NCI-H526 treated with DMSO at 0.1 percent for 48 hours (cell line): ENCODE results near the gene NKAIN2.

Source experiments
- DNase-seq: peaks from one replicate; lab custom pipeline; 2025; lab: John Stamatoyannopoulos, UW

NKAIN2 gene

GRCh38 chr6:124757560-124757959, 953.9 kb downstream of the NKAIN2 start:
- no peak for DNase-seq

GRCh38 chr6:124758663-124759062, 955.0 kb downstream of the NKAIN2 start:
- DNase-seq: no peak

- DNase-seq: no peak
Observed at GRCh38 chr6:124765280-124765679, 961.6 kb downstream of the NKAIN2 start.

GRCh38 chr6:124768224-124768623, 964.6 kb downstream of the NKAIN2 start:
- no peak for DNase-seq

- no peak for DNase-seq
Observed at GRCh38 chr6:124769811-124770544, 966.3 kb downstream of the NKAIN2 start.

GRCh38 chr6:124770784-124771183, 967.1 kb downstream of the NKAIN2 start:
- DNase-seq: no peak

- DNase-seq: no peak
Observed at GRCh38 chr6:124772733-124773319, 969.2 kb downstream of the NKAIN2 start.

- no peak for DNase-seq
Observed at GRCh38 chr6:124775121-124775520, 971.5 kb downstream of the NKAIN2 start.

- no peak for DNase-seq
Observed at GRCh38 chr6:124777863-124778262, 974.2 kb downstream of the NKAIN2 start.

GRCh38 chr6:124780623-124781022, 977.0 kb downstream of the NKAIN2 start:
- DNase-seq: no peak

- no peak for DNase-seq
Observed at GRCh38 chr6:124783344-124783743, 979.7 kb downstream of the NKAIN2 start.

GRCh38 chr6:124791156-124791555, 987.5 kb downstream of the NKAIN2 start:
- no peak for DNase-seq

GRCh38 chr6:124792386-124792785, 988.7 kb downstream of the NKAIN2 start:
- no peak for DNase-seq

- DNase-seq: no peak
Observed at GRCh38 chr6:124793398-124793797, 989.7 kb downstream of the NKAIN2 start.

- DNase-seq: no peak
Observed at GRCh38 chr6:124795643-124796463, 992.2 kb downstream of the NKAIN2 start.

- DNase-seq: no peak
Observed at GRCh38 chr6:124796464-124796970, 992.9 kb downstream of the NKAIN2 start.

GRCh38 chr6:124797224-124797623, 993.6 kb downstream of the NKAIN2 start:
- no peak for DNase-seq

GRCh38 chr6:124798942-124799496, 995.4 kb downstream of the NKAIN2 start:
- no peak for DNase-seq

GRCh38 chr6:124799638-124800037, 996.0 kb downstream of the NKAIN2 start:
- no peak for DNase-seq

GRCh38 chr6:124800222-124800621, 996.6 kb downstream of the NKAIN2 start:
- no peak for DNase-seq

GRCh38 chr6:124812067-124812466, 1008.4 kb downstream of the NKAIN2 start:
- DNase-seq: no peak

GRCh38 chr6:124819346-124819745, 1015.7 kb downstream of the NKAIN2 start:
- no peak for DNase-seq
